Measurements from ENCODE around the gene NOG.

Gene NOG

GRCh38 chr17:56597495-56597990 is 4.0 kb downstream of the NOG start:
- DNase-seq = peak; percentile 77

DNA sequence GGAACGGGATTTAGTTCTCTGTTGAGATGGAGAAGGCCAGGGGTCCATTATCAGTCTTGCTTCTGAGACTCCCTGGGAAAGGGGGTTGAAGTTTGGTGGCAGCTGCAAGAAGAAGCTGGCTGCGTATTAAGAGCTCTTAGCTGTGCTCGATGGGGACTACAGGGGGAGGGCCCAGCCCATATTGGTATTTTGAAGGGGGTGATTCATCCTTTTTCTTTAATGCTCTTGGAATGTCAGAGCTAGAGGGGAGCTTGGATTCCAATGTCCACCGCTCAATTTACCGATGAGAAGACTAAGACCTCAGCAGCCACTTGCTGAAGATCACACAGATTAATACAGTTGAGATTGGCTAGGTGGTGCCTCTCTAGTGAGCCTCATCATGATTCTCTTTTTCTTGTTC is 5.0 kb downstream of the NOG start:
- no peak for DNase-seq

DNA sequence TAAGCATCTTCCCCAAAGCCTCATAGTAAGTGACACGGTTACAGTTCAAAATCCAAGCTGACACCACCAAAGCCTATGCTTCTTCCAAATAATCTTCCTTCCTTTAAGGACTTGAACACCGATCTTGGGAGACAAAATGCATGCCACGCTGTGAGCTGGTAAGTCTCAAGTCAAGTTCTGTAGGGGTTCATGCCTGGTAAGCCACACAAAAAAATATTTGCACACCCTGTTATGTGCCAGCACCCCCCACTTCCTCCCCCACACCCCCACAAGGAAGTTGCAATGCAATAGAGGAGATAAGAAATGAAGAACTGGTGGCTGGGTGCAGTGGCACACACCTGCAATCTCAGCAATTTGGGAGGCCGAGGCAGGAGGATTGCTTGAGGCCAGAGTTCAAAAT is 5.6 kb downstream of the NOG start:
- DNase-seq = no peak

DNA sequence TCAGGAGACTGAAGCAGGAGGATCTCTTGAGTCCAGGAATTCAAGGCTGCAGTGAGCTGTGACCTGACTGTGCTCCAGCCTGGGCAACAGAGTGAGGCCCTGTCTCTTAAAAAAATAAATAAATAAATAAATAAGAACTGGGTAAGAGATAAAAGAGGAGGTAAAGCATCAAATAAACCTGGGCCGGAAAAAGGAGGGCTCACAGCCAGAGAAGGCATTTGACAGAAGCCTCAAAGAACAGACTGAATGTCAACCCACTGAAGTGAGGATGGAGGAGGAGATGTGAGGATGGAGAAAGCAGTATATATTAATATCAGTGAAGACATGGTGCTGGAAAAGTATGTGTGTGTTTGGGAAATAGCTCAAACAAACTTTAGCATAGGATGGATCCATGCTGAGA is 6.1 kb downstream of the NOG start:
- no peak for DNase-seq

DNA sequence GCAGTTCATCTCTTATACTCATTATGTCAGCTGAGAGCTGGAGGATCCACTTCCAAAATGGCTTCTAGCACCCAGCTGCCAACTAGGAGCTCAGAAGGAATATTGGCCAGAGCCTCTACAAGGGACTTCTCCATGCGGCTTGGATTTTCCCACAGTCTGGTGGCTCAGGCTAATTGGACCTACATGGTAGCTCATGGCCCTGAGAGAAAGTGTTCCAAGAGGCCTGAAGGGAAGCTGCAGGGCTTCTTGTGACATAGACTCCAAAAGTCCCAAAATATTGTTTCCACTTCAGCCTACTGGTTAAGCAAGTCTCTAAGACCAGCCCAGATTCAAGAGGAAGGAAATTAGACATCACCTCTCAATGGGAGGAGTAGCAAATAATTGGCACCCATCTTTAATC is 6.8 kb downstream of the NOG start:
- no peak for DNase-seq

DNA sequence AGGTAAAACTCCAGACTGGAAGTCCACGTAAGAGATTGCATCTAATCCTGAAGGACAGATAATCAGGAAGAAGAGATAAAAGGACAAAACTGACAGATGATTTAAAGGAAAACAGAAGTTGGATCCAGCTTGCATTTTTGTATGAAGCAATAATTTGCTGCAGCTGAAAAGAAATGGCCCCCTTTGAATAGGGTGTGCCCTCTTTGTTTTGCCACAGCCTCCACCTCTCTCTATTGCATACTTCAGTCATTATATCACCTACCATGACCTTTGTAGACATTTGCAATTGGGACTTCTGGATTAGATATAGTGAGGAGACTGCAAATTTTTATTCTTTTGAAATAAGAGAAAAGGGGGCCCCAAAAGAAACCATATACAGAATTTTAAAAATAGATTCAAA is 8.1 kb downstream of the NOG start:
- DNase-seq = no peak

GRCh38 chr17:56602292-56603130 is 9.0 kb downstream of the NOG start:
- DNase-seq = no peak

DNA sequence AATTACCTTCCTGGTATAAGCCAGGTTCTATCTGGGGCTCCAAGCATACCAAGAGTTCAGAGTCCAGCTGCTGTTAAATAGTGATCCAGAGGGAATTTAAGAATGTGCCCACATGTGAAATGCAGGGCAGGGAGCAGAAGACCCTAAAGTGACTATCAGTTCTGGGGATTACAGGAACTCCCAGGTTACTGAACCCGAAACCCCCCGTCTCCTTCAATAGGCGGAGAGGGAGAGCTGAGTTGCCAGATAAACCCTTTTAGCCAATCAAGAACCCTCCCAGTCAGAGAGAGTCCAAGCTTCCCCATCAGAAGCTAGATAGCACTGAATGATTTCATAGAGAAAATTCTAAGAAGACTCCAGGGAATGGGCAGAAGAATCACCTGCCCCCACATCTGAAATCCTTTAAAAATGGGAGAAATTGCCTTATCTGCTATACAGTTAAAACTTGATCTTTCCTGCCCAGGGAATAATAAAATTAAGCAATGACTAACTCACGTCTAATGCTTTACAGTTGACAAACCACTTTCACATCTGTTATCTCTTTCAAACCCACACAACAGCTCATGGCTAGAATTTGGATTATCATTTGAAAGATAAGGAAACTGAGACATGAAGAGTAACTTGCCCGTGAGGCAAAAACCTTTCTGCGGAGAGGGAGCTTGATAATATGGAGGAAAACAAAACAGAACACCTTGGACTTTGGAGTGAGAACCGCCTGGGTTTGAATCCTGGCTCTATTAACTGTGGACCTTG is 10.2 kb downstream of the NOG start:
- no peak for DNase-seq

GRCh38 chr17:56604691-56605290 is 11.3 kb downstream of the NOG start:
- DNase-seq = no peak

- no peak for DNase-seq
Observed at GRCh38 chr17:56608944-56609343, 15.4 kb downstream of the NOG start.

DNA sequence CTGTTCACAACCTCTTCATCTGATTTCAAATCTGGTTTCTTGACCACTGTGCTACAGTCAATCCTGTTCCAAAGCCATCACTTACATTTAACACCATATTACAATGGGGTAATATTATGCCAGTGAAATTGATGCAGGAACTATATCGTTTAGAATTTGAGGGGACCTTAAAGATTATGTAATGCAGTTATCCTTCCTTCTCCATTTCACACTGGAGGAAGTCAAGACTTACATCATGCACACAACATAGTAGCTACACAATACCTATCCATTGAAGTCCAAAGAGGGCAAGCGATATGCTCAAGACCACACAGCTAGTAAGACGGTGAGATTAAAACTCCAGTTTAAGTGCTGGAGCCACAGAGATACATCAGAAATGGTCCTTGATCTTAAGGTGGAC is 16.8 kb downstream of the NOG start:
- no peak for DNase-seq

DNA sequence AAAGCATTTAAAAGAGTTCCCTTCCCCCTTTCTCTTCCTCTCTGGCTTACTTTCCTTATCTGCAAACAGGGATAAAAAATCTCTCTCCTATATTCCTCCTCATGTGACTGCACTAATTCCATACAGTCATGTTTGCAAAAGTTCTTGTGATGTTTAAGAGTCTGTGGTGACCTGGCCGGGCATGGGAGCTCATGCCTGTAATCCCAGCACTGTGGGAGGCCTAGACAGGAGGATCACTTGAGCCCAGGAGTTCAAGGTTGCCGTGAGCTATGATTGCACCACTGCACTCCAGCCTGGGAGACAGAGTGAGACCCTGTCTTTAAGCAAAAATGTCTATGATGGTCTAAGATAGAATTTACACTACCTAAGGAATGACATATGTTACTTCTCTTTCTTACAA is 19.6 kb downstream of the NOG start:
- DNase-seq = no peak

DNA sequence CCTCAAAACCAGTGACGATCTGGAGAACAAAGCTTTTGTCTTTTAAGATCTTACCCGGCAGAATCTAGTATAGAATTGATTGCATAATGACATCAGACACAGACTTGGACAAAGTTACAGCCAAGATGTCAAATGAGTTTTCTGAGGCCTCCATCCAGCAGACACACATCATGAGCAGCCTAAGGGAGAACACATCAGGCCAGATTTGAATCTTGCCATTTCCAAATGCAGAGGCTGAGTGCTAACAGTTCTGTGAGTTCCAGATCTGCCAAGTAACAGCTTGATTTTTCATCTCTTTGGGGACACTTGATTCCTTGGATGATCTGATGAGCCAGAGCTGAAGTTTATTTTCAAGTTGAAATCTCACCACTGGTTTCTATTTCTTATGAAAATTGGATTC is 21.0 kb downstream of the NOG start:
- no peak for DNase-seq

GRCh38 chr17:56616239-56616638 is 22.7 kb downstream of the NOG start:
- DNase-seq = no peak

- no peak for DNase-seq
Observed at GRCh38 chr17:56623383-56623782, 29.9 kb downstream of the NOG start.

DNA sequence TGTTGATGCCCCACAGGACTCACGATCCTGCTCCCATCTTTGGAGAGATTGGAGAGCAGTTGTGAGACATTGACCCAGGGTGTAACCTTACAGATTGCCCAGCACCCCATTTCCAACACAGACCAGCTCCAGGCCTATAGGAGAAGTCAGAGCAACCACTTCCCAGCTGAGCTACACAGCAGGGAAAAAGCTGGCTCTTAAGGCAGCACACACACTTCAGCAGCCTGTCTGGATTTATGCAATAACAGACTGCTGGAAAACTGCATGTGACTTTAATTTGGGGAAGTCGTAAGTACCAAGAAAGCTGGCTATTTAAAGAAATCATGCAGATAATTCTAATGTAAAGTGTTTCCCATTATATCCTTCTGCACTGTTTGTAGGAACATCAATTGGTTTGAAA is 30.8 kb downstream of the NOG start:
- no peak for DNase-seq

GRCh38 chr17:56624912-56625311 is 31.4 kb downstream of the NOG start:
- DNase-seq = no peak

GRCh38 chr17:56629531-56630075 is 36.1 kb downstream of the NOG start:
- peak; percentile 21 for DNase-seq

- DNase-seq = no peak
Observed at GRCh38 chr17:56630202-56630601, 36.7 kb downstream of the NOG start.

GRCh38 chr17:56633681-56634080 is 40.2 kb downstream of the NOG start:
- DNase-seq = no peak

DNA sequence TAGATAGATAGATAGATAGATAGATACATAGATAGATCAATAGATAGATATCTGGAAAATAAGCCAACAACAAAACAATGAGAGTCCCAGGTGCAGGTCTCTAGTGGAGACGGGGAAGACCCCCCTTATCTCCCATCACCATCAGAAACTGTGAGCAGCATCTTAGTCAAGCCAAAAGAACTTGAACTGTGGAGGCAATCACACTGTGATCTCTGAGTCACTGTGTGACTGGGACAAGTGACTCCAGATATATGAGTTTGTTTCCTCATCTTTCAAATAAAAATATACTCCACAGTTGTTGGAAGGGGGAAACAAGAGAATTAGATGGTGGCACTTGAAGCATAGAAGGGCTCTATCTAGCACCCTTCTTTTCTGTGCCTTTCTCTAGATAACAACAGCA is 42.1 kb downstream of the NOG start:
- no peak for DNase-seq

GRCh38 chr17:56636265-56636664 is 42.8 kb downstream of the NOG start:
- no peak for DNase-seq

DNA sequence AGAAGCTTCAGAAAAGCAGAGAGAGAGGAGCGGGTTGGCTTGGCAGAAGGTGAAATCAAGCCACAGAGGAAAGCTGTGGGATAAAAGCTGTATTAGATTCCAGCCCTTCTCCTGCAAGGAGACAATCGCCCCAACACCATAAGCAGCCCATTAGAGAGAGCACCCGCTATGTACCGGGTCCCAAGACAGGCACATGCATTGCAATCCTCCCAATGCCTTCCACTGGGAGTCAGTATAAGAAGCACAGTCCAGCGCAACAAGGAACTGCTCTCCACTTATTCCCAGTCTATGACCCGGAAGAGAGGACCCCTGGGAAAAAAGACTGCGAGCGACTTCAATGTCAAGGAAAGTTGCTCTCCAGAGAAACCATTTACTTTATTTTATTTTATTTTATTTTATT is 43.8 kb downstream of the NOG start:
- no peak for DNase-seq

Data from right hindlimb (tissue), 1 donor.